HG02981 (cell line): Measurements from ENCODE around the gene ADH1C.

Experiments
- ATAC-seq: cut with Tn5 transposase; IDR thresholded peaks from one replicate; pipeline ENCODE4 v1.9.1; 2021; ENCODE audit warnings: mild to moderate bottlenecking, moderate library complexity; ENCODE audit not compliant: unreplicated experiment

Gene ADH1C

DNA sequence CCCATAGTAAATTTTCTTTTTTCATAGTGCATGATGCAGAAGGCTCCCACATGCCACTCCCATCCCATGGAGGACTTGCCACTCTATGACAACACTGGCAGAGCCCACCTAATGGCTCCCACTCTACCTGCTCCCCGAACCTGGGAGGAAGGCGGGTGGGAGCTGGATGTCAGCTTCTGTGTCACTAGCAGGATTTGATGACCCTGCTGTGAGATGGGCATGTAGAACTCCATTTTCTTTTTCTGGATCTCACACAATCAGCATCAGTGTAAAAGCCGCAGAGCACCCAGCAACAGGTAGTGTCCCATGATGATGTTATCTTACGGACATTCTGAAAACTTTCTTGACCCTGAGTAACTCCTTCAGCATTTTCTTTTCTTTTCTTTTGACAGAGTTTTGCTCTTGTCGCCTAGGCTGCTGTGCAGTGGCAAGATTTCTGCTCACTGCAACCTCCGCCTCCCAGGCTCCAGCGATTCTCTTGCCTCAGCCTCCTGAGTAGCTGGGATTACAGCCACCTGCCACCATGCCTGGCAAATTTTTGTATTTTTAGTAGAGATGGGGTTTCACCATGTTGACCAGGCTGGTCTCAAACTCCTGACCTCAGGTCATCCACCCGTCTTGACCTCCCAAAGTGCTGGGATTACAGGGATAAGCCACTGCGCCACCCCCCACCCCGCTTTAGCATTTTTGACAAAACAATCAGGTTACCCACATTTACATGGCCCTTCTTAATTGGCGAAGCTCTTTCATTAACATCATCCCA is 46.7 kb downstream of the ADH1C start:
- no peak for ATAC-seq

DNA sequence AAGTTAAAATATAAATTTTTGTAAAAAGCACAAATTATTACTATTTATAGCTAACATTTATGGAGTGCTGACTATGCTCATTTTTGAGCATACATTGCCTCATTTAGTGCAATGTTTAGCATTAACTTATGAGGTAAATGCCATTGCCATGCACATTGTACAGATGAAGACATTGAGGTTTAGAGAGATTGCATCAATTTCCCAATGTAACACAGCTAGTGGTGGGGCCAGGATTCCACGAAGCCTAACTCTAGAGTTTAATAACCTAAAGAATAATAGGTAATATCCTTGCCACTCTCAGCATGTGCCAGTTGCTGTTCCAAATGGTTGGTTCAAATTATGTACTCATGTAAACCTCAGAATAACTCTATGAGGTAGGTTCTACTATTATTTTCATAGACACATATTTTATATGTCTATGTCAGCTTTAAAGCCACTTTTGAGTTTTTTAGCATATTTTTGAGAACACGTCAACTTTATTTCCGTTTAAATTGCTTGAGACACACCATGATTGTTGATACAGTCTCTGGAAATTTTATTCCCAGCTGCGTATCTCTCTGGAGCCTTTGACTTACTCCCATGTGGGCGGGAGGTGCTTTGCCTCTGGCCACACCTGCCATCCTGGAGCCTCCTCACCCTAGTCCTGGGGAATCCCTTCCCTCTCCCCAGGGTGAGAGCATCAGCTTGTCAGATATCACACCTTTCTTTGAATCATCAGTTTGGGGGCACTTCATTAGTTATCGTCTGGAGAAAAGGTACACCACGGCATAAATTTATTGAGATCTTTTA is 51.0 kb downstream of the ADH1C start:
- ATAC-seq, result no peak

DNA sequence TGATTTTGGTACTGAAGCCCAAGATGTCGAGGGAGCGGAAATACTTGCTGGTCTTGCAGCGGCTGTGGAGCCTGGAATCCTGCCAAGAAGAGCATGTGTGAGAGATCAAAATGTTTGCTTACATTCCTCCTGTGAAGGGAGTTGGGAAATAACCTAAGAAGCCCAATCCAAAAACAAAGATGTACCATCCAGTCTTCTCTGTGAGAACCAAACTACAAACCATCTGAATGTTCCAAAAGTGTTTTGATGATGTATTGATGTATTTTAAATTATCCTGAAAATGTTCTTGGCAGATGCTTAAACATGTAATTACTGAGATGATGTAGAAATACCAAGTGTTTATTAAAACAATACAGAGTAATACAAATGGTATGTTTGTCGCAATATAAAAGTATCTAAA is 51.6 kb downstream of the ADH1C start:
- ATAC-seq, result no peak

DNA sequence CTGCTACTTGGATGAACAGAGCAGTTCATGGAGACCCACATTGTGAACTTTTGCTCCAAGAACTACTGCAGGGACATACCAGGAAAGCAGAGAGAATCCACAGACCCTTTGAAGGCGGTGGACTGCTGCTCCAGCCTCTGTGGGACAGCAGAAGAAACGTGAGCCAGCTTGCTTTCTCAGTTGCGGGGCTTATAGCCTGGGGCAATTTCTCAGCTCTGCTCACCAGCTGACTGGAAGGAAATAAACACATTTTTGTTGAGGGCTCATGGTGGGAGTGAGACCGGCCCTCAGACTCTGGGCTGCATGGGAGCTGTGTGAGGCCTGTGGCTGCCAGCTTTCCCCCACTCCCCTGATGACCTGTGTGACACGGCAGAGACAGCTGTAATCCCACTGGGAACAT is 59.2 kb downstream of the ADH1C start:
- no peak for ATAC-seq

DNA sequence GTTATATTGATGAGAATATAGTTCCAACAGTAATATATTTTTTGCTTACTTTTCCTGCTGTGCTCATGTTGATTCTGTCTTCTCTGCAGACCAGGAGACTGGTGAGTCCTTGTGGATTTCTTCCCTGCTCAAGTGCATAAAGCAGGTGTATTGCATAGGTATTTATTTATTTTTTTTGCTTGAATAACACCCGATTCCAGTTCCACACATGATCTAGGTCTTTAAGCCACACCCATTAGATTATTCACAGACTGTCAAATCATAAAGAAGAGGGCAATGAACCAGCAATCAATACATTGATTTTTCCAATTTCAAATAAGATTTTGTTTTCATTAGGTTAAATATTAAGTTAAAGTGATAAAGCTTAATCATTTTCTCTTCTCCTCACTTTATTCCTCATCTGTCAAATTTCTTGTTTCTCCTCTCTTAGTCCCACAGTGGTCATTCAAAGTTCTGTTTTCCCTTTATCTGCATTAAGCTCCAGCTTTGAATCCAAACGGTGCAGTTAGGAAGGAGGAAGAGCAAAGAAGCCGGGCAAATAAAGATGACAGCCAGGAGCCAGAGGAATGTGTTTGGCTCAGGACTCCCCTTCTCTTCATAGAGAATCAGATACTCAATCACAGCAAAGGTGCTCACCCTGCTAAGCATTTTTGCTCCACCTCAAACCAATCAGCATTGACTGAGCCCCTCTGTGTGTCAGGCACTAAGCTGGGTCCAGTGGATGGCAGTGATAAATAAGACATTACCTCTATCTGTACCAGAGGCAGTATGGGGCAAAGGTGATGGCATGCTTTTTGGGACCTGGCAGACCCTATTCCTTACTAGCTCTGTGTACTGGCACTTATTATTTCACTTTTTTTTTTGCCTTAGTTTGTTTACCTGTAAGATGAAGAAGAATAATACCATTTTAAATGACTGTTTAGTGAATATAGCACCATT is 61.4 kb downstream of the ADH1C start, which contains the start of gene ADH1A:
ADH1A (minus strand) TSS at position 138 of the 939 bp plus-strand sequence; CDS start at position 67, 71 bp downstream.
- ATAC-seq, result no peak
